ENCODE data around the gene RAB11B.

- TF ChIP-seq, protein P1, sequence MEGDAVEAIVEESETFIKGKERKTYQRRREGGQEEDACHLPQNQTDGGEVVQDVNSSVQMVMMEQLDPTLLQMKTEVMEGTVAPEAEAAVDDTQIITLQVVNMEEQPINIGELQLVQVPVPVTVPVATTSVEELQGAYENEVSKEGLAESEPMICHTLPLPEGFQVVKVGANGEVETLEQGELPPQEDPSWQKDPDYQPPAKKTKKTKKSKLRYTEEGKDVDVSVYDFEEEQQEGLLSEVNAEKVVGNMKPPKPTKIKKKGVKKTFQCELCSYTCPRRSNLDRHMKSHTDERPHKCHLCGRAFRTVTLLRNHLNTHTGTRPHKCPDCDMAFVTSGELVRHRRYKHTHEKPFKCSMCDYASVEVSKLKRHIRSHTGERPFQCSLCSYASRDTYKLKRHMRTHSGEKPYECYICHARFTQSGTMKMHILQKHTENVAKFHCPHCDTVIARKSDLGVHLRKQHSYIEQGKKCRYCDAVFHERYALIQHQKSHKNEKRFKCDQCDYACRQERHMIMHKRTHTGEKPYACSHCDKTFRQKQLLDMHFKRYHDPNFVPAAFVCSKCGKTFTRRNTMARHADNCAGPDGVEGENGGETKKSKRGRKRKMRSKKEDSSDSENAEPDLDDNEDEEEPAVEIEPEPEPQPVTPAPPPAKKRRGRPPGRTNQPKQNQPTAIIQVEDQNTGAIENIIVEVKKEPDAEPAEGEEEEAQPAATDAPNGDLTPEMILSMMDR (IDR thresholded peaks at IDR 0.05), result no peak
- no peak for TF ChIP-seq POLR2A (IDR thresholded peaks at IDR 0.05)
- no peak for TF ChIP-seq EP300 (IDR thresholded peaks at IDR 0.05)
- TF ChIP-seq POLR2AphosphoS5 (IDR thresholded peaks at IDR 0.05), result peak in 1 of 3 donors; percentile 20
These were observed 55.4 kb downstream of the RAB11B start for GRCh38 chr19:8445488-8446001.

Measured in stomach (tissue), 4 donors.